CD4-positive, alpha-beta memory T cell (primary cell): ENCODE data around the gene TRAF5. TPM values are rescaled to one million over a fixed set of nuclear protein-coding genes. Genes with fewer than 3 reads are reported as not detected.

Source experiments
- CTCF ChIA-PET: fragments of 350-600 bp; sonication (Branson Sonifier 250); formaldehyde crosslinking; loops from one replicate; lab custom pipeline; 2021; ENCODE audit warnings: inconsistent platforms; ENCODE audit not compliant: partially characterized antibody; lab: Charles Lee
- POLR2A ChIA-PET: fragments of 350-600 bp; sonication (Branson Sonifier 250); formaldehyde crosslinking; loops from one replicate; lab custom pipeline; 2021; ENCODE audit not compliant: partially characterized antibody; lab: Charles Lee
- DNase-seq, 5 donors: peaks; one replicate each; pipeline versions ENCODE4 v3.0.0 to v3.0.0-alpha.2; 2020 to 2022; ENCODE audit warnings: mixed read lengths in 1 of 5
- H3K27ac ChIP-seq: one replicate; pipeline ENCODE4 v1.7.0; 2013; ENCODE audit warnings: low read depth, low read length
- H3K27me3 ChIP-seq: 2 replicates; pipeline ENCODE4 v1.7.0; 2013; ENCODE audit warnings: mild to moderate bottlenecking, low read length, moderate library complexity; ENCODE audit not compliant: insufficient read depth
- H3K36me3 ChIP-seq: 2 replicates; pipeline ENCODE4 v1.7.0; 2013; ENCODE audit warnings: mild to moderate bottlenecking, low read length, moderate library complexity; ENCODE audit not compliant: insufficient read depth
- H3K4me1 ChIP-seq: 2 replicates; pipeline ENCODE4 v1.7.0; 2013; ENCODE audit warnings: mild to moderate bottlenecking, low read length, moderate library complexity; ENCODE audit not compliant: insufficient read depth
- H3K4me3 ChIP-seq, 2 donors: one replicate each; pipeline ENCODE4 v1.7.0; 2013; ENCODE audit warnings: low read length in 2 of 2, mild to moderate bottlenecking in 1 of 2
- H3K9me3 ChIP-seq, 2 donors: one replicate each; pipeline ENCODE4 v1.7.0; 2013; ENCODE audit warnings: low read length in 2 of 2, control low read depth in 1 of 2; ENCODE audit not compliant: control insufficient read depth in 1 of 2
- H3K27ac Mint-ChIP-seq, 7 donors: one replicate each; pipeline ENCODE4 v1.8.0; 2020 to 2021; ENCODE audit warnings: mixed read lengths in 7 of 7, mild to moderate bottlenecking in 6 of 7, inconsistent platforms in 3 of 7, moderate library complexity in 3 of 7
- H3K27me3 Mint-ChIP-seq, 2 donors: one replicate each; pipeline ENCODE4 v1.8.0; 2020 to 2021; ENCODE audit warnings: mixed read lengths in 2 of 2
- H3K36me3 Mint-ChIP-seq, 2 donors: one replicate each; pipeline ENCODE4 v1.8.0; 2020 to 2021; ENCODE audit warnings: mixed read lengths in 2 of 2, inconsistent platforms in 1 of 2, mild to moderate bottlenecking in 1 of 2
- H3K4me1 Mint-ChIP-seq, 4 donors: one replicate each; pipeline ENCODE4 v1.8.0; 2020 to 2021; ENCODE audit warnings: mixed read lengths in 4 of 4, mild to moderate bottlenecking in 1 of 4
- H3K4me3 Mint-ChIP-seq, 8 donors: one replicate each; pipeline ENCODE4 v1.8.0; 2020 to 2021; ENCODE audit warnings: mixed read lengths in 8 of 8, mild to moderate bottlenecking in 7 of 8, moderate library complexity in 6 of 8, inconsistent platforms in 3 of 8
- H3K9me3 Mint-ChIP-seq, 8 donors: one replicate each; pipeline ENCODE4 v1.8.0; 2020 to 2021; ENCODE audit warnings: mixed read lengths in 8 of 8, mild to moderate bottlenecking in 5 of 8, inconsistent platforms in 3 of 8, moderate library complexity in 1 of 8
- intact Hi-C: fragments of 100-400 bp; cut with micrococcal nuclease; formaldehyde crosslinking; loops from one replicate; pipeline ENCODE4 v1.15.1; 2023
- polyA plus RNA-seq, 2 donors: library from polyadenylated mRNA; unstranded; fragments of 300-500 nt; fragmentation: Illumina TruSeq; gene quantifications; one replicate each; pipeline ENCODE4 v1.2.3, GENCODE V29; 2021
- total RNA-seq, 2 experiments: library from RNA; stranded (reverse); gene quantifications; one replicate each; pipeline ENCODE4 v1.2.3, GENCODE V29; 2021

The TRAF5 gene
- total and polyA plus RNA-seq, 4 experiments from 2014 or later: 22.5 to 95.1 (median 58.6) TPM

DNA sequence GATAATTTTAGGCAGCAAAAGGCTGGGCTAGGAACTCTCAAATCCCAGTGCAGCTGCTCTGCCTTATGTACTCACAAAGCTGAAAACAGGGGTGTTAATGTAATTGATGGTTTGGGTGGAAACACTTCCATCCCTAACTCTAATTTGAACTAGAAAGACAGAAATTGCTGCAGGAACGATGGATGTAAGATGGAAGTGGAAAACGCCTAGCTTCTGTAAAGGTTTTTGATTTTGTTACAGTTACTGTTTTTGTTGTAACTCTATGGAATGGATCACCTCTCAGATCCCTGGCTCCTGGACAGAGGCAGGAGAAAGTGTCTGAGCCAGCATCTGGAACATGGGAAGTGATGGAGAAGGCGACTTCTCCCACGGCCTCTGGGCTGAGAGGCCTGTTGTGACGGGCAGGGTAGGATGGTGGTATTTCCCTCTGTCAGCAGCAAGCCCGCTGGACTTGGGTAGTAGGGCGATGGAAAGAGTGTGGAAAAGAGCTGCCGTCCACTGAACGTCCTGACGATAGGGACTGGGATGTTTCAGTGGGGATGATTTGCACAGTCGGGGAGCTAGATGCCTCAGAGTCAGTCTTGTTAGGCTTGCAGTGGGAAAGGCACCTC, 1.6 kb downstream of the TRAF5 start:
- Mint-ChIP-seq H3K27me3 (no peaks in the 10 kb centered on the region), H3K27ac (peak overlapping the region; percentile 89 to 99 (median 97)), H3K4me1 (peaks cover 63 to 88% (median 76%) of the 10 kb centered on the region in 4 donors), H3K36me3 (peaks cover 0 to 26% of the 10 kb centered on the region in 2 donors), H3K4me3 (peak overlapping the region; percentile 97 to 98 (median 98)), H3K9me3 (no peaks in the 10 kb centered on the region)
- POLR2A ChIA-PET: interaction anchor here (0.9 to 5.3 kb wide), 13 partner anchors 9 to 251 kb away, joined by 3 to 80 read pairs (median 3); partner anchors contain the start of genes RCOR3 and SLC30A1
- no peaks in the 10 kb centered on the region for H3K27me3 ChIP-seq
- peaks cover 78% of the 10 kb centered on the region for H3K4me1 ChIP-seq
- H3K27ac ChIP-seq: peak overlapping the region; percentile 73
- intact Hi-C loops: loop anchor here (10.0 kb wide), 2 partner anchors 87 to 883 kb away; no protein-coding TSS in a partner anchor
- no peaks in the 10 kb centered on the region for H3K9me3 ChIP-seq
- H3K36me3 ChIP-seq: no peaks in the 10 kb centered on the region
- DNase-seq: no peak
- peak overlapping the region; percentile 45 to 83 for H3K4me3 ChIP-seq
- CTCF ChIA-PET: interaction anchor here (0.9 to 13.1 kb wide), 13 partner anchors 14 to 186 kb away, joined by 3 to 250 read pairs (median 5); no protein-coding TSS in a partner anchor

DNA sequence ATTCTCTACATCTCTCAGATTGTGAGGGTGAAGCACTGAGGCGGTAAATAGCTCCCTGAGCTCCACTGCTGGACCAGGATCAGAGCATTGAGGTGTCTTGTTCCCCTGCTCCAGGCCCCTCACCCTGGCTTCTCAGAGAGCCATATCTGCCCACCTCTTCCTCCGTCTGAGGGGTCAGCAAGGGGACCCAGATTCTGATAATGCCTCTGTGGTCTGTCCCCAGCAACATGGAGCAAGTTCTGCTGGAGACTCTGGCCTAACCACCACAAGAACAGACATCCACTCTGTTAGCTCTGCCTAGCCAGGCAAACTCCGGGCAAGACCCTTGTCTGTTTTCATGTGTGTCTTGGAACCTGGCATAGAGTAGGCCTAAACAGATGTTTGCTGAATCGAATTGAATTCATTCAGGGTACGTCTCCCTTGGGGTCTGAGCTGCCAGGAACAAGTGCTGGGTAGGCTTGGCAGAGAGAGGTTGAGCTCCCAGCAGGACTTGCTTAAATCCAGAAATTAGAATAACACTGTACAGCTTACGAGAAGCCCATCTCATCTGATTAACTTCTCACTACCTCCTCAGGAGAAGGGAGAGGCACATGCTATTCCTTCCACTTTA, 2.3 kb downstream of the TRAF5 start:
- intact Hi-C loops: loop anchor here (10.0 kb wide), 2 partner anchors 86 to 884 kb away; no protein-coding TSS in a partner anchor
- H3K4me3 ChIP-seq: peak overlapping the region; percentile 45 to 83
- CTCF ChIA-PET: interaction anchor here (0.9 to 13.1 kb wide), 13 partner anchors 8 to 185 kb away, joined by 3 to 250 read pairs (median 5); no protein-coding TSS in a partner anchor

DNA sequence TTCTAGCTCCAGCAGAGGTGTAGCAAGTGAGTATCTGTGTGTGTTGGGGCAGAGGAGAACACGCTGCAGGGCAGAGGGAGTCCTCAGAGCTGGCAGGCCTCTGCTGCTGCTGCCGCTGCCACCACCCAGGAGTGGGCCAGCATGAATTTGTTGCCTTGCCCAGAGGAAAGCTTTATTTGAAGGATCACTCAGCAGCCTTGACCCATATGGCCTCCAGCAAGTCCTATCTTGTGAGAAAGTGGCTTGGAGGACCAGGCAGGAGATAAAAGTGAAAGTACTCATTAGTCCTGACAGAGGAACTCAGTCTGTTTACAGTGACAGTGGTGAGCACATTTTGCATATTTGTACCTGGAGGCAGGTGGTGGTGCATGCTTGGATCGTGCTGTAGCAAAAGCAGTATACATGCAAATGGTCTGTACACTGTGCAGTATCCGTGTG, 3.1 kb downstream of the TRAF5 start:
- H3K27ac ChIP-seq: peak overlapping the region; percentile 73
- peak in 2 of 5 donors; percentile 24 to 26 for DNase-seq
- Mint-ChIP-seq H3K27ac (peak overlapping the region; percentile 89 to 99 (median 97)), H3K4me1 (peaks cover 66 to 91% (median 79%) of the 10 kb centered on the region in 4 donors), H3K36me3 (peaks cover 0 to 26% of the 10 kb centered on the region in 2 donors), H3K4me3 (peak overlapping the region; percentile 97 to 98 (median 98)), H3K27me3 (no peaks in the 10 kb centered on the region), H3K9me3 (no peaks in the 10 kb centered on the region)
- ChIA-PET POLR2A (interaction anchor here (1.2 to 5.3 kb wide), 8 partner anchors 8 to 87 kb away, joined by 4 to 80 read pairs (median 7); no protein-coding TSS in a partner anchor), CTCF (interaction anchor here (1.1 to 13.1 kb wide), 7 partner anchors 8 to 184 kb away, joined by 3 to 250 read pairs (median 14); no protein-coding TSS in a partner anchor)
- H3K4me1 ChIP-seq: peaks cover 87% of the 10 kb centered on the region
- H3K9me3 ChIP-seq: no peaks in the 10 kb centered on the region
- H3K4me3 ChIP-seq: no peak overlapping the region
- H3K36me3 ChIP-seq: no peaks in the 10 kb centered on the region
- intact Hi-C loops: loop anchor here (10.0 kb wide), 2 partner anchors 85 to 885 kb away; no protein-coding TSS in a partner anchor
- no peaks in the 10 kb centered on the region for H3K27me3 ChIP-seq

More for the DNA sequence above, 2.3 kb downstream of the TRAF5 start:
- Mint-ChIP-seq H3K9me3 (no peaks in the 10 kb centered on the region), H3K4me3 (peak overlapping the region; percentile 97 to 98 (median 98)), H3K27me3 (no peaks in the 10 kb centered on the region), H3K27ac (peak overlapping the region; percentile 89 to 99 (median 97)), H3K36me3 (peaks cover 0 to 26% of the 10 kb centered on the region in 2 donors), H3K4me1 (peaks cover 63 to 87% (median 76%) of the 10 kb centered on the region in 4 donors)
- H3K36me3 ChIP-seq: no peaks in the 10 kb centered on the region
- H3K27ac ChIP-seq: peak overlapping the region; percentile 73
- H3K9me3 ChIP-seq: no peaks in the 10 kb centered on the region
- POLR2A ChIA-PET: interaction anchor here (0.5 to 5.3 kb wide), 13 partner anchors 9 to 147 kb away, joined by 3 to 80 read pairs (median 5); no protein-coding TSS in a partner anchor
- no peaks in the 10 kb centered on the region for H3K27me3 ChIP-seq
- DNase-seq: no peak
- peaks cover 79% of the 10 kb centered on the region for H3K4me1 ChIP-seq

DNA sequence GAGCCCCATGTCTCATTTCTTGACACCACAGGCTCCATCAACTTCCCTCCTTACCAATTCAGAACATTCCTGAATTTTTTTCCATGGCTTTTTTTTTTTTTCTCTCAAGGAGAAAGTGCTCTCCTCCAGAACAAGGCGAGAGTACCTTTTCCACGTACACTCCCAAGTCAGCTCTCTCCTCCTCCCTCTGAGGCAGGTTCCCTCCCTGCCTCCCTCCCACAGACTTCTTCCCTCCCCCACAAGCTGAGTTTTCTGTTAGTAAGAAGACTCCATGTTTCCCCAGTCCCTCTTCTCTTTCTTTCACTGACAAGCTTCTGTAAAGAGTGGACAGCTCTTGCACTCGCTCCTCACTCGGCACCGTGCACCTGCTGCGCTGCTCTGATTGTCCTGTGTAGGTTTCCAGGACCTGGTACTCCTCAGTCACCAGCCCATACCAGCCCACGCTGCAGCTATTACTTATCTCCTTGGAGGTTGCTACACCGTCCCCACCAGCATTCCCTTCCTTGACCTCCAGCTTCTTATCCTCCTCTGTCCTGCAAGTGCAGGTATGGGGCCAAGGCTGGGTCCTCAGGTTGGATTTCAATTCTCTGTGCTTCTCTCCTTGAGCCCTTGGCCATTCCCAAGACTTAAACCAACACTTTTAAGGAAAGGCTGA, 3.8 kb downstream of the TRAF5 start:
- POLR2A ChIA-PET: interaction anchor here (1.2 to 5.3 kb wide), 8 partner anchors 8 to 86 kb away, joined by 4 to 80 read pairs (median 7); no protein-coding TSS in a partner anchor
- Histone ChIP-seq H3K36me3 (no peaks in the 10 kb centered on the region), H3K27ac (peak overlapping the region; percentile 73), H3K4me3 (peak overlapping the region in 1 of 2 donors; percentile 17), H3K4me1 (peaks cover 89% of the 10 kb centered on the region), H3K27me3 (no peaks in the 10 kb centered on the region), H3K9me3 (no peaks in the 10 kb centered on the region)
- DNase-seq: no peak
- H3K4me3 Mint-ChIP-seq: peak overlapping the region; percentile 97 to 98 (median 98)
- H3K27me3 Mint-ChIP-seq: no peaks in the 10 kb centered on the region
- peak overlapping the region; percentile 89 to 99 (median 97) for H3K27ac Mint-ChIP-seq
- intact Hi-C loops: no loop called here
- H3K4me1 Mint-ChIP-seq: peaks cover 72 to 93% (median 83%) of the 10 kb centered on the region in 4 donors
- peaks cover 0 to 28% of the 10 kb centered on the region in 2 donors for H3K36me3 Mint-ChIP-seq
- H3K9me3 Mint-ChIP-seq: no peaks in the 10 kb centered on the region
- CTCF ChIA-PET: interaction anchor here (1.1 to 13.1 kb wide), 4 partner anchors 9 to 184 kb away, joined by 3 to 250 read pairs (median 22); no protein-coding TSS in a partner anchor

DNA sequence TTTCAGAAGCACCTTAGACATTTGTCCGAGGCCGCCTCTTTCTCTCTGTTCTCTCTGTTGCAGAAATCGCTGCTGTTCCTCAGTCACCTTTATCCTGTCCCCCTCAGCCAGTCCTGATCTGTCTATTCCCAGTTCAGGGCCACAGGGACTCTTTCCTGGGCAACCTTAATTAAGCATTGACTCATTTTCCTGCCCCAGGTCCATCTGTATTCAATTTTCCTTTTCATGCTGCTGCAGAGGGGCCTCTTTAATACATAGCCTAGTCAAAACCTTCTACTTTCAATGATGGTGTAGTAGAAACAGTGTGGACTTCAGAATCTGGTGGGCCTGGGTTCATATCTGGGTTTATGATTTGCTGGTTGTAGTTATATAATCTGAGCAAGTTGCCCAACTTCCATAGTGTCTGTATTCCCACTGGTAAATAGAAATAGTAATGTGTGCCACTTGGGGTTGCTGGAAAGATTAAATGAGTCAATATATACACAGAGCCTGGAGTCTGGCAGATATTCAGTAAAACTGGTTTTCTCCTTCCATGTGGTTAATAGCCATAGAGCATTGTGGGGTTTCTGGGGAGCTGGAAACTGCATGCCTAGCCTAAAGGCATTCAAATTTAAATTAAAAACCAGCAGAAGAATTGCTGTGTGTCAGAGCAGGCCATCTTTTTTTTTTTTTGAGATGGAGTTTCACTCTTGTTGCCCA, 4.5 kb downstream of the TRAF5 start:
- ChIA-PET POLR2A (interaction anchor here (0.8 kb wide), 1 partner anchor 65 kb away, joined by 3 read pairs; no protein-coding TSS in a partner anchor), CTCF (interaction anchor here (5.8 to 21.4 kb wide), 3 partner anchors 4 to 183 kb away, joined by 39 to 250 read pairs (median 250); partner anchors contain the start of gene TRAF5)
- Histone ChIP-seq H3K4me1 (peaks cover 89% of the 10 kb centered on the region), H3K36me3 (no peaks in the 10 kb centered on the region), H3K27ac (no peak overlapping the region), H3K27me3 (no peaks in the 10 kb centered on the region), H3K9me3 (no peaks in the 10 kb centered on the region), H3K4me3 (no peak overlapping the region)
- intact Hi-C loops: no loop called here
- Mint-ChIP-seq H3K27ac (peak overlapping the region; percentile 89 to 99 (median 97)), H3K36me3 (peaks cover 0 to 27% of the 10 kb centered on the region in 2 donors), H3K9me3 (no peaks in the 10 kb centered on the region), H3K27me3 (no peaks in the 10 kb centered on the region), H3K4me3 (peak overlapping the region; percentile 63 to 98 (median 98)), H3K4me1 (peaks cover 74 to 93% (median 84%) of the 10 kb centered on the region in 4 donors)
- DNase-seq: no peak

DNA sequence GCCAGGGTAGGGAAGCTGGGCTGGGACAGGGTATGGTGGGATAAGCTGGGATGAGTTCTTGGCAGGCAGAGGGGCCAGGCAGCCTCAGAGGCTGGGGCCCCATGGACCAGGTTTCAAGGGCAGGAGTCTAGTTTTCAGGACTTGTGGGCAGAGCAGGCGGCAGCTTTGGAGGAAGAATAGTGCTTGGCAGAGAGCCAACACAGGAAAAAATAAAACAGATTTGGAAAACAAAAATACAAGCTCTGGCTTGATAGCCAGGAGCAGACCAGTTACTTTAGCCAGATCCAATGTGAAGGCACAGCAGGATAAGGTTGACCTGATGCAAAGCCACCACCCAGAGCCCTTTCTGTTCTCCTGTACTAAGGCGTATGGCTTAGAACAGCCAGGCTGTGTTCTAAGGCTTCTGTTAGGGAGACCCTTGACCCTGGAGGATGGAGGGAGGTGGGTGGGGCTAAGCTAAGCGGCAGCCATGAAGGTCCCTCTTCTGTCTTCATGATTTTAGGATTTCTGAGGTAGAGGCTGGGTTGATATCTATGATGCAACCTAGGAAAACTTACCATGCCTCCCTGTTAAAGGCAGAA, 5.5 kb downstream of the TRAF5 start:
- intact Hi-C loops: no loop called here
- no peak for DNase-seq
- H3K27me3 Mint-ChIP-seq: no peaks in the 10 kb centered on the region
- peaks cover 79 to 98% (median 91%) of the 10 kb centered on the region in 4 donors for H3K4me1 Mint-ChIP-seq
- H3K36me3 Mint-ChIP-seq: peaks cover 3 to 25% of the 10 kb centered on the region in 2 donors
- Histone ChIP-seq H3K27ac (no peak overlapping the region), H3K4me3 (no peak overlapping the region), H3K4me1 (peaks cover 96% of the 10 kb centered on the region), H3K36me3 (no peaks in the 10 kb centered on the region), H3K27me3 (no peaks in the 10 kb centered on the region), H3K9me3 (no peaks in the 10 kb centered on the region)
- H3K9me3 Mint-ChIP-seq: no peaks in the 10 kb centered on the region
- H3K4me3 Mint-ChIP-seq: peak overlapping the region in 6 of 8 donors; percentile 17 to 98 (median 60)
- CTCF ChIA-PET: interaction anchor here (1.5 to 21.4 kb wide), 3 partner anchors 5 to 181 kb away, joined by 3 to 250 read pairs (median 250); partner anchors contain the start of gene TRAF5
- POLR2A ChIA-PET: interaction anchor here (0.8 to 1.5 kb wide), 3 partner anchors 15 to 64 kb away, joined by 3 to 5 read pairs (median 3); no protein-coding TSS in a partner anchor
- peak overlapping the region; percentile 32 to 97 (median 88) for H3K27ac Mint-ChIP-seq
